Globus pallidus (tissue), 1 donor: ENCODE data around the gene SRMS.

Source experiments
- DNase-seq: peaks from one replicate; pipeline ENCODE4 v3.0.0-alpha.2; 2015; ENCODE audit warnings: low spot score

SRMS gene

GRCh38 chr20:63538204-63539091 is 9.1 kb downstream of the SRMS start:
- DNase-seq: no peak

- peak; percentile 58 for DNase-seq
Measured at GRCh38 chr20:63537525-63538203, 9.9 kb downstream of the SRMS start.

GRCh38 chr20:63536997-63537524 is 10.5 kb downstream of the SRMS start, which contains the start of gene PTK6:
Gene PTK6 (minus strand): TSS chr20:63537376. CDS start chr20:63537314, 62 bp downstream.
- no peak for DNase-seq

GRCh38 chr20:63536241-63536977 is 11.1 kb downstream of the SRMS start:
- no peak for DNase-seq

- DNase-seq: no peak
Measured at GRCh38 chr20:63534831-63535651, 12.5 kb downstream of the SRMS start.

- DNase-seq: no peak
Measured at GRCh38 chr20:63534427-63534830, 13.1 kb downstream of the SRMS start.

GRCh38 chr20:63533871-63534393 is 13.6 kb downstream of the SRMS start:
- no peak for DNase-seq

- no peak for DNase-seq
Measured at GRCh38 chr20:63533388-63533787, 14.2 kb downstream of the SRMS start.

- DNase-seq: no peak
Measured at GRCh38 chr20:63532449-63532971, 15.0 kb downstream of the SRMS start.

GRCh38 chr20:63531686-63532448 is 15.7 kb downstream of the SRMS start:
- DNase-seq: no peak

GRCh38 chr20:63530788-63531160 is 16.8 kb downstream of the SRMS start:
- DNase-seq: no peak

GRCh38 chr20:63529861-63530787 is 17.4 kb downstream of the SRMS start:
- DNase-seq: no peak

- no peak for DNase-seq
Measured at GRCh38 chr20:63529180-63529860, 18.2 kb downstream of the SRMS start.

GRCh38 chr20:63527184-63527583 is 20.4 kb downstream of the SRMS start:
- DNase-seq: no peak

GRCh38 chr20:63525971-63526370 is 21.6 kb downstream of the SRMS start:
- DNase-seq: no peak

- DNase-seq: no peak
Measured at GRCh38 chr20:63525185-63525584, 22.4 kb downstream of the SRMS start.

- no peak for DNase-seq
Measured at GRCh38 chr20:63522981-63523611, 24.5 kb downstream of the SRMS start.
